Right lobe of liver (tissue), 4 donors: Measurements from ENCODE around the gene MLF1.

Source experiments
- CTCF ChIP-seq, 4 donors: fragments of 200-600 bp in 3 of 4; fragments of 450-650 bp in 1 of 4; IDR thresholded peaks; one replicate each; pipeline versions ENCODE4 v1.5.1 to v1.8.0; 2016 to 2022; ENCODE audit warnings: antibody characterized with exemption in 4 of 4, mild to moderate bottlenecking in 2 of 4
- POLR2A ChIP-seq: fragments of 450-650 bp; IDR thresholded peaks from one replicate; pipeline ENCODE4 v1.6.1; 2017; ENCODE audit warnings: antibody characterized with exemption, mild to moderate bottlenecking
- donor health status: DM: no; HTN: no; CAD: no.
- donor health status: DM: no; HTN: no; CAD: no.
- donor health status: DM: no; HTN: yes; CAD: no.

GRCh38 chr3:158631981-158632380 is 61.0 kb downstream of the MLF1 start:
- TF ChIP-seq CTCF (IDR thresholded peaks at IDR 0.05) (no peak), POLR2A (no peak)
